ENCODE results near the gene PRKCB.

DNA sequence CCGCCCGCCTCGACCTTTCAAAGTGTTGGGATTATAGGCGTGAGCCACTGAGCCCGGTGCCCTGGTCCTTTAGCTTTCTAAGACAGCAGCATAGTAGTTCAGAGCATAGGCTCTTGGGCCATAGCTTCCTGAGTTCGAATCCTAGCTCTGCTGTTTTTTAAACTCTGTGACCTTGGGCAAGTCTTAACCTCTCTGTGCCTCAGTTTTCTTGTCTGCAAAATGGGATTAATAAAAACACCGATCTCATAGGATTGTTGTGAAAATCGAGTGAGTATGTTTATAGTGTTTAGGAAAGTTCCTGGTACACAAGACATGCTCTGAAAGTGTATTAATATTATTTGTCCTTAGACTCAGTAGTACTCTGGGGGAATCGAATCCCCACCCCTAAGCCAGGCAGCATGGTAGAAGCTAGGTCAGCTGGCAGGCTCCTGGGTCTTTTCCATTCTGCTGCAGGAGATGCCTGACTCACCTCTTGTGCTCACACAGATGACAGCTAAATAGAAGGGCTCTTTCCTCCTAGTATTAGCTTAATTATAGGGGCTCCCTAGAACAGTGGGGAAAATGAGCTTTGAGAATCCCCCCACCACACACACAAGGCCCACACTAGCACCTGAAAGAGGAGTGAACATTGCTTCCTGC, 44.1 kb downstream of the PRKCB start:
- TF ChIP-seq, protein P1, sequence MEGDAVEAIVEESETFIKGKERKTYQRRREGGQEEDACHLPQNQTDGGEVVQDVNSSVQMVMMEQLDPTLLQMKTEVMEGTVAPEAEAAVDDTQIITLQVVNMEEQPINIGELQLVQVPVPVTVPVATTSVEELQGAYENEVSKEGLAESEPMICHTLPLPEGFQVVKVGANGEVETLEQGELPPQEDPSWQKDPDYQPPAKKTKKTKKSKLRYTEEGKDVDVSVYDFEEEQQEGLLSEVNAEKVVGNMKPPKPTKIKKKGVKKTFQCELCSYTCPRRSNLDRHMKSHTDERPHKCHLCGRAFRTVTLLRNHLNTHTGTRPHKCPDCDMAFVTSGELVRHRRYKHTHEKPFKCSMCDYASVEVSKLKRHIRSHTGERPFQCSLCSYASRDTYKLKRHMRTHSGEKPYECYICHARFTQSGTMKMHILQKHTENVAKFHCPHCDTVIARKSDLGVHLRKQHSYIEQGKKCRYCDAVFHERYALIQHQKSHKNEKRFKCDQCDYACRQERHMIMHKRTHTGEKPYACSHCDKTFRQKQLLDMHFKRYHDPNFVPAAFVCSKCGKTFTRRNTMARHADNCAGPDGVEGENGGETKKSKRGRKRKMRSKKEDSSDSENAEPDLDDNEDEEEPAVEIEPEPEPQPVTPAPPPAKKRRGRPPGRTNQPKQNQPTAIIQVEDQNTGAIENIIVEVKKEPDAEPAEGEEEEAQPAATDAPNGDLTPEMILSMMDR (optimal IDR thresholded peaks at IDR 0.05 in 1 of 3, IDR thresholded peaks at IDR 0.05 in 1 of 3, conservative IDR thresholded peaks at IDR 0.05 in 1 of 3; ENCODE audit: extremely low read depth in 1 of 3, insufficient read depth in 2 of 3, low read length in 3 of 3): no peak
- TF ChIP-seq EZH2 (IDR thresholded peaks at IDR 0.05; ENCODE audit: low read length): no peak

Data from keratinocyte (primary cell).